H1 (cell line): ENCODE results near the gene PCP4. TPM values are rescaled to one million over a fixed set of nuclear protein-coding genes. Genes with fewer than 3 reads are reported as not detected.

Source experiments
- CTCF ChIA-PET: fragments of 300-600 bp; sonication (Branson Sonifier 250); formaldehyde crosslinking; loops from one replicate; lab custom pipeline; 2021; ENCODE audit not compliant: partially characterized antibody; lab: Charles Lee
- POLR2A ChIA-PET: fragments of 300-600 bp; sonication (Branson Sonifier 250); formaldehyde crosslinking; loops from one replicate; lab custom pipeline; 2021; ENCODE audit warnings: inconsistent platforms; ENCODE audit not compliant: partially characterized antibody; lab: Charles Lee
- DNase-seq, 2 experiments: peaks; one replicate each; pipeline versions ENCODE4 v3.0.0 to v3.0.0-alpha.2; 2010 to 2022; ENCODE audit warnings: low spot score in 2 of 2, low read depth in 1 of 2, mixed read lengths in 1 of 2
- FAIRE-seq: peaks from 2 replicates; lab custom pipeline; 2011; peaks lifted over from hg19 to GRCh38; lab: Jason Lieb, UNC
- H2AFZ ChIP-seq: 2 replicates; pipeline ENCODE4 v1.8.1; 2012; ENCODE audit warnings: low read length, inconsistent platforms
- H2AK5ac ChIP-seq: 2 replicates; pipeline ENCODE4 v1.6.1; 2013; ENCODE audit warnings: low read depth, low read length
- H2BK120ac ChIP-seq: replicated peaks from 2 replicates; pipeline ENCODE3; 2013; ENCODE audit warnings: low read depth, low read length, inconsistent platforms
- H2BK12ac ChIP-seq: 2 replicates; pipeline ENCODE4 v1.6.1; 2013; ENCODE audit warnings: low read depth, low read length
- H2BK15ac ChIP-seq: 2 replicates; pipeline ENCODE4 v1.6.1; 2013; ENCODE audit warnings: low read length
- H2BK20ac ChIP-seq: 2 replicates; pipeline ENCODE4 v1.6.1; 2013; ENCODE audit warnings: low read length
- H2BK5ac ChIP-seq: 2 replicates; pipeline ENCODE4 v1.6.1; 2013; ENCODE audit warnings: low read depth, low read length
- H3K14ac ChIP-seq: 2 replicates; pipeline ENCODE4 v1.6.1; 2013; ENCODE audit warnings: inconsistent platforms; ENCODE audit not compliant: insufficient read length
- H3K18ac ChIP-seq: 2 replicates; pipeline ENCODE4 v1.6.1; 2013; ENCODE audit warnings: low read length; ENCODE audit errors: extremely low read depth
- H3K23ac ChIP-seq: 2 replicates; pipeline ENCODE4 v1.6.1; 2013; ENCODE audit warnings: inconsistent platforms; ENCODE audit not compliant: insufficient read length
- H3K23me2 ChIP-seq: 2 replicates; pipeline ENCODE4 v1.6.1; 2013; ENCODE audit warnings: low read depth, low read length
- H3K27ac ChIP-seq: 2 replicates; pipeline ENCODE4 v1.6.1; 2011; ENCODE audit warnings: low read depth, low read length, inconsistent platforms
- H3K27me3 ChIP-seq, 4 experiments: replicated peaks in 1 of 4; 1 replicate in 1 of 4; 2 replicates in 3 of 4; pipeline versions ENCODE4 v1.6.1 to v1.8.1; 2011 to 2013; ENCODE audit warnings: low read length in 3 of 4, mild to moderate bottlenecking in 3 of 4, inconsistent platforms in 2 of 4, mixed read lengths in 2 of 4, moderate library complexity in 1 of 4; ENCODE audit not compliant: control insufficient read depth in 3 of 4, insufficient read depth in 3 of 4; ENCODE audit errors: extremely low read depth in 1 of 4
- H3K36me3 ChIP-seq, 4 experiments: 2 replicates each; pipeline versions ENCODE4 v1.6.1 to v1.8.1; 2011 to 2013; ENCODE audit warnings: mild to moderate bottlenecking in 4 of 4, low read length in 3 of 4, moderate library complexity in 2 of 4, control low read depth in 1 of 4, inconsistent platforms in 1 of 4; ENCODE audit not compliant: insufficient read depth in 4 of 4, control insufficient read depth in 2 of 4
- H3K4ac ChIP-seq: replicated peaks from 2 replicates; pipeline ENCODE3; 2013; ENCODE audit warnings: low read length, low read depth, mixed read lengths, inconsistent platforms; ENCODE audit not compliant: insufficient read length
- H3K4me1 ChIP-seq, 4 experiments: replicated peaks in 1 of 4; 1 replicate in 1 of 4; 2 replicates in 3 of 4; pipeline versions ENCODE4 v1.6.1 to v1.8.1; 2011 to 2013; ENCODE audit warnings: low read length in 3 of 4, inconsistent platforms in 2 of 4, mixed read lengths in 1 of 4; ENCODE audit not compliant: insufficient read depth in 4 of 4, control insufficient read depth in 3 of 4
- H3K4me2 ChIP-seq, 2 experiments: 2 replicates each; pipeline versions ENCODE4 v1.6.1 to v1.8.1; 2011 to 2013; ENCODE audit warnings: low read depth in 2 of 2, low read length in 2 of 2, control low read depth in 1 of 2, inconsistent platforms in 1 of 2, mild to moderate bottlenecking in 1 of 2; ENCODE audit not compliant: insufficient read depth in 1 of 2
- H3K4me3 ChIP-seq, 4 experiments: fragments of 200-600, 300-600 bp in 1 of 4; sonication (generic), shearing (Covaris generic), sonication (Bioruptor Twin) in 1 of 4; 2 replicates each; pipeline versions ENCODE4 v1.5.1 to v1.8.1; 2011 to 2016; ENCODE audit warnings: low read length in 4 of 4, low read depth in 3 of 4, control low read depth in 2 of 4, inconsistent platforms in 2 of 4, mild to moderate bottlenecking in 2 of 4, mixed read lengths in 1 of 4, moderate library complexity in 1 of 4; ENCODE audit not compliant: insufficient read depth in 2 of 4; ENCODE audit errors: extremely low read depth in 1 of 4
- H3K56ac ChIP-seq: replicated peaks from 2 replicates; pipeline ENCODE3; 2013; ENCODE audit warnings: low read depth, mild to moderate bottlenecking, mixed read lengths, low read length, inconsistent platforms; ENCODE audit not compliant: insufficient read length
- H3K79me1 ChIP-seq: 2 replicates; pipeline ENCODE4 v1.6.1; 2013; ENCODE audit warnings: low read depth, low read length, control low read depth
- H3K79me2 ChIP-seq, 2 experiments: 2 replicates each; pipeline versions ENCODE4 v1.6.1 to v1.8.1; 2012 to 2013; ENCODE audit warnings: low read length in 2 of 2, mild to moderate bottlenecking in 2 of 2, inconsistent platforms in 1 of 2; ENCODE audit not compliant: insufficient read depth in 2 of 2, control insufficient read depth in 1 of 2
- H3K9ac ChIP-seq, 4 experiments: replicated peaks in 1 of 4; 1 replicate in 1 of 4; 2 replicates in 3 of 4; pipeline versions ENCODE4 v1.6.1 to v1.8.1; 2011 to 2013; ENCODE audit warnings: low read depth in 3 of 4, low read length in 3 of 4, control low read depth in 2 of 4, mild to moderate bottlenecking in 2 of 4, moderate library complexity in 2 of 4, inconsistent platforms in 1 of 4; ENCODE audit errors: extremely low read depth in 1 of 4
- H3K9me3 ChIP-seq, 2 experiments: 2 replicates each; pipeline versions ENCODE4 v1.6.1 to v1.8.1; 2012 to 2013; ENCODE audit warnings: mild to moderate bottlenecking in 2 of 2, moderate library complexity in 2 of 2, control low read depth in 1 of 2, inconsistent platforms in 1 of 2, low read depth in 1 of 2, low read length in 1 of 2, mixed read lengths in 1 of 2; ENCODE audit not compliant: insufficient read depth in 2 of 2
- H4K20me1 ChIP-seq, 2 experiments: replicated peaks in 1 of 2; 2 replicates each; pipeline versions ENCODE3 to v1.8.1; 2011 to 2013; ENCODE audit warnings: inconsistent platforms in 2 of 2, low read length in 2 of 2, mild to moderate bottlenecking in 1 of 2; ENCODE audit not compliant: insufficient read depth in 2 of 2, control insufficient read depth in 1 of 2
- H4K5ac ChIP-seq: 2 replicates; pipeline ENCODE4 v1.6.1; 2013; ENCODE audit warnings: low read length, low read depth, mixed read lengths, inconsistent platforms; ENCODE audit not compliant: insufficient read length
- H4K8ac ChIP-seq: 2 replicates; pipeline ENCODE4 v1.8.0; 2013; ENCODE audit warnings: mild to moderate bottlenecking, moderate library complexity, low read length, inconsistent platforms; ENCODE audit not compliant: insufficient read depth; ENCODE audit errors: extremely low read depth
- H4K91ac ChIP-seq: replicated peaks from 2 replicates; pipeline ENCODE3; 2013; ENCODE audit warnings: low read length, mixed read lengths, inconsistent platforms; ENCODE audit not compliant: insufficient read length
- BCL11A ChIP-seq, 2 experiments: IDR thresholded peaks; one replicate each; pipeline ENCODE4 v1.6.1; 2011; ENCODE audit warnings: low read depth in 2 of 2, low read length in 2 of 2, mild to moderate bottlenecking in 2 of 2
- CBX5 ChIP-seq: fragments of 300-800, 300-1000 bp; sonication (generic); IDR thresholded peaks from 2 replicates; pipeline ENCODE4 v1.7.1; 2016; ENCODE audit warnings: antibody characterized with exemption, low read length, low read depth
- WGBS, 2 experiments: shearing (Covaris generic) in 1 of 2; methylation state at CpG; one replicate each; pipeline versions ENCODE4 v1.1.6 to v1.1.7; 2013 to 2015; ENCODE audit warnings: low lambda C conversion rate in 2 of 2, mixed read lengths in 2 of 2, inconsistent platforms in 1 of 2, low coverage in 1 of 2, missing lambda C conversion rate in 1 of 2; ENCODE audit not compliant: insufficient replicate concordance in 2 of 2, insufficient coverage in 1 of 2, insufficient read length in 1 of 2; ENCODE audit errors: extremely low coverage in 1 of 2, missing lambda C conversion rate in 1 of 2; 5-methylcytosine and 5-hydroxymethylcytosine counted together
- polyA plus RNA-seq, 7 experiments: library from polyadenylated mRNA; depleted of rRNA in 3 of 7; stranded (reverse) in 5 of 7; unstranded in 2 of 7; fragments of >200 nt in 5 of 7; fragments of 200-250 nt in 2 of 7; gene quantifications; 1 replicate in 5 of 7; 2 replicates in 1 of 7; 4 replicates in 1 of 7; pipeline versions ENCODE4 v1.2.1 to v1.2.3, GENCODE V29; 2011 to 2013; ENCODE audit warnings: missing spikeins in 2 of 7, mixed read lengths in 2 of 7
- total RNA-seq: library from RNA; stranded (reverse); fragmentation: NEBNext Ultra II Directional; extraction: Animal tissue kit (Norgen Biotek cat#: 25700); gene quantifications from 2 replicates; pipeline ENCODE4 v1.2.1, GENCODE V29; 2021

The PCP4 gene
- total and polyA plus RNA-seq, 2 of the 8 experiments (the other 6 are each of a cell fraction or from before 2014, with no cell fraction given): 1.8 to 2.4 TPM

GRCh38 chr21:39851002-39851618 lies 16.1 kb upstream of the PCP4 start:
- H4K20me1 ChIP-seq: no peaks in the 10 kb centered on the region
- no peak overlapping the region for H4K91ac ChIP-seq
- no peak overlapping the region for H2BK15ac ChIP-seq
- no peaks in the 10 kb centered on the region for H3K79me2 ChIP-seq
- no peak for FAIRE-seq
- no peak overlapping the region for H3K56ac ChIP-seq
- H2BK12ac ChIP-seq: no peak overlapping the region
- H3K14ac ChIP-seq: no peak overlapping the region
- no peak overlapping the region for H2BK5ac ChIP-seq
- no peak overlapping the region for H2AK5ac ChIP-seq
- TF ChIP-seq BCL11A (IDR thresholded peaks at IDR 0.05; ENCODE audit: low read depth in 2 of 2, low read length in 2 of 2) (no peak), CBX5 (no peak)
- TF ChIP-seq, all 59 proteins: peak for 0
- Histone ChIP-seq H3K4me1 (0 out of 7 replicates have a peak, but pooled peaks cover 0 to 4% (median 0%) of the 10 kb centered on the region in 4 experiments), H2AFZ (no peak overlapping the region; the same call in 1 of the 2 replicates), H3K4me3 (no peak overlapping the region), H2BK120ac (no peak overlapping the region), H3K23me2 (peaks cover 2% of the 10 kb centered on the region; the same call in 1 of the 2 replicates), H3K27ac (no peak overlapping the region), H3K79me1 (no peaks in the 10 kb centered on the region), H3K9me3 (no peaks in the 10 kb centered on the region; a peak in 1 of 4 replicates), H3K23ac (no peak overlapping the region), H2BK20ac (no peak overlapping the region), H4K5ac (no peak overlapping the region), H4K8ac (no peak overlapping the region), H3K18ac (no peak overlapping the region), H3K27me3 (no peaks in the 10 kb centered on the region), H3K9ac (no peak overlapping the region), H3K36me3 (no peaks in the 10 kb centered on the region; a peak in 1 of 8 replicates), H3K4me2 (no peak overlapping the region), H3K4ac (no peak overlapping the region)
- POLR2A ChIA-PET: no interaction called here
- no peak for DNase-seq
- CTCF ChIA-PET: interaction anchor here (0.6 to 3.2 kb wide), 5 partner anchors 16 to 269 kb away, joined by 3 to 26 read pairs (median 6); partner anchors contain the start of gene PCP4
- WGBS, 2 experiments: 76% methylated on average over 7 of the region's 7 CpGs; no CpG with 5 or more reads in 1 of the 2 experiments
